Effector memory CD4-positive, alpha-beta T cell (primary cell): ENCODE measurements around the gene SSPN.

Experiments
- DNase-seq, 3 donors: peaks; one replicate each; pipeline ENCODE4 v3.0.0-alpha.2; 2020
- H3K27ac ChIP-seq: 2 replicates; pipeline ENCODE4 v1.7.0; 2013; ENCODE audit warnings: mild to moderate bottlenecking, low read length, moderate library complexity; ENCODE audit not compliant: insufficient read depth, poor library complexity, severe bottlenecking
- H3K27me3 ChIP-seq: replicated peaks from 2 replicates; pipeline ENCODE4 v1.7.0; 2013; ENCODE audit warnings: mild to moderate bottlenecking, low read length; ENCODE audit not compliant: insufficient read depth, control insufficient read depth, poor library complexity, severe bottlenecking
- H3K36me3 ChIP-seq: 2 replicates; pipeline ENCODE4 v1.7.0; 2013; ENCODE audit warnings: mild to moderate bottlenecking, low read length, moderate library complexity; ENCODE audit not compliant: control insufficient read depth, insufficient read depth
- H3K4me1 ChIP-seq: 2 replicates; pipeline ENCODE4 v1.7.0; 2013; ENCODE audit warnings: low read length, mild to moderate bottlenecking; ENCODE audit not compliant: control insufficient read depth, insufficient read depth, poor library complexity, severe bottlenecking
- H3K4me3 ChIP-seq: 2 replicates; pipeline ENCODE4 v1.7.0; 2013; ENCODE audit warnings: low read length, low read depth, mild to moderate bottlenecking; ENCODE audit not compliant: insufficient read depth, poor library complexity, severe bottlenecking
- H3K9me3 ChIP-seq: 2 replicates; pipeline ENCODE4 v1.7.0; 2013; ENCODE audit warnings: mild to moderate bottlenecking, low read length, moderate library complexity; ENCODE audit not compliant: control insufficient read depth

SSPN gene

DNA sequence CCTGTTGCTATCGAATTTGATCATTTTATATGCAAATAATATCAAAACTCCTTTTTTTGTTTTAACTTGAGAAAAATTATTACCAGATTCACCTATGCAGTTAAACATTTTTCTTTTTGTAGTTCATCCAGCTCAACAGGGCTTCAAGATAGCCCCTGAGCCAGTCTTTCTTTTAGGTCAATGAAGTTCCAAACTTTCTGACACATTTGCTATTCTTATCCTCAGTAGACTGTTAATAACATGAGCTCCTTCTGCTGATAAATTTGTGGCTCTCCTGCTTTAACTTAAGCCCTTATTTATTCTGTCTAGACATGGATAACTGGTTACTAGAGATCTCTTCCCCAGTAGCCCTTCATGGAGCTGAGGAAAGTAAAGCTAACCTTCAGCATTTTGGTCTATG, 33.2 kb upstream of the SSPN start:
- no peak overlapping the region for H3K4me3 ChIP-seq
- no peak for DNase-seq
- H3K4me1 ChIP-seq = no peaks in the 10 kb centered on the region
- no peak overlapping the region for H3K27ac ChIP-seq
- no peaks in the 10 kb centered on the region for H3K27me3 ChIP-seq
- no peaks in the 10 kb centered on the region for H3K9me3 ChIP-seq
- H3K36me3 ChIP-seq = no peaks in the 10 kb centered on the region

DNA sequence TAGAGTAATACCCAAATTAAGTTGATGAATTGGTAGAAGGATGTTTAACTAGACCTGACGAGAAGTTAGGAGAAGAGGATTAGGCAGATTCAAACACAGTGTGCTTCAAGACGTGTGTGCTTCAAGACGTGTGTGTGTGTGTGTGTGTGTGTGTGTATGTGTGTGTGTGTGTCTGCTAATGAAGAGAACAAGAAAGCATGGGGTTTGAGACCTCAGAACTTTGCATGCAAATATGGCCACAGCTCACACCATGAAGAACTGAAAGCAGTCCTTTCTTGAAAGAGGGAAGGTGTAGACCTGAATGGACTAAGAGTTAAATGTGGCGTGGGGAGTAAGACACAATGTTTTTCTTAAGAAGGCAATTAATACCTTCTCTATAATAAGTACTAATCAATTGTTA, 32.5 kb upstream of the SSPN start:
- Histone ChIP-seq H3K27ac (no peak overlapping the region), H3K27me3 (no peaks in the 10 kb centered on the region), H3K4me3 (no peak overlapping the region), H3K9me3 (no peaks in the 10 kb centered on the region), H3K4me1 (no peaks in the 10 kb centered on the region), H3K36me3 (no peaks in the 10 kb centered on the region)
- no peak for DNase-seq

DNA sequence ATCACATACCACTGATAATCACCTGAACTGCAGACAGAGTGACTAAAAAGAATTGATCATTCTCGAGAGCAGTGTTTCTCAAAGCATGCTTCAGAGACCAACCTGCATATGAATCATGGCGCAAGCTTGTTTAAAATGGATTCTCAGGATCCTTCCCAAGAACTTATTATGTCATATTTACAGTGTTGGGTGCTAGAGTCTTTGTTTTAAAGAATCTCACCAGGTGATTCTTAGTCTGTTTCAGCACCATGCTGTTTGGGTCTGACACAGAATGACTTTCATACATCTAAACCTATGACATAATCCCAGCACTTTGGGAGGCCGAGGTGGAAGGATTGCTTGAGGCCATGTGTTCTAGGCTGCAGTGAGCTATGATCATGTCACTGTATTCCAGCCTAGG, 31.3 kb upstream of the SSPN start:
- Histone ChIP-seq H3K4me3 (no peak overlapping the region), H3K36me3 (no peaks in the 10 kb centered on the region), H3K9me3 (no peaks in the 10 kb centered on the region), H3K27ac (no peak overlapping the region), H3K4me1 (no peaks in the 10 kb centered on the region), H3K27me3 (no peaks in the 10 kb centered on the region)
- no peak for DNase-seq

GRCh38 chr12:26172013-26172412, 23.4 kb upstream of the SSPN start:
- Histone ChIP-seq H3K27me3 (no peaks in the 10 kb centered on the region), H3K27ac (no peak overlapping the region), H3K9me3 (no peaks in the 10 kb centered on the region), H3K4me3 (no peak overlapping the region), H3K4me1 (no peaks in the 10 kb centered on the region), H3K36me3 (no peaks in the 10 kb centered on the region)
- DNase-seq = no peak

DNA sequence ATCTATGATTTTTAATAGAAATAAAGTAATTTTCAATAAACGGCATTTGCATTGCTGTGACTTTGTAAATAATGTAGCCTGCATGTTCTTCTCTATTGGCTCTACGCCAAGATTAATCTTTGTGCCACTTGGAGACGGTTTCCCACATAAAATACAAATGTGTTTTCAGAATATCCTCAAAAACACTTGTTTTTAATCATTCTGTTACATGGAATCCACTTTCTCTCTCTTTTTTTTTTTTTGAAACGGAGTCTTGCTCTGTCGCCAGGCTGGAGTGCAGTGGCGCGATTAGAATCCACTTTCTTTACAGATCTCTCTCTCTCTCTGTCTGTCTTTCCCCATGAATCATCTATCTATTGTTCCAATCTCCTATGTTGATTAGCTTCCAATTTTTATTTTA, 22.8 kb upstream of the SSPN start:
- Histone ChIP-seq H3K9me3 (no peaks in the 10 kb centered on the region), H3K27me3 (no peaks in the 10 kb centered on the region), H3K36me3 (no peaks in the 10 kb centered on the region), H3K27ac (no peak overlapping the region), H3K4me1 (no peaks in the 10 kb centered on the region), H3K4me3 (no peak overlapping the region)
- DNase-seq = no peak

DNA sequence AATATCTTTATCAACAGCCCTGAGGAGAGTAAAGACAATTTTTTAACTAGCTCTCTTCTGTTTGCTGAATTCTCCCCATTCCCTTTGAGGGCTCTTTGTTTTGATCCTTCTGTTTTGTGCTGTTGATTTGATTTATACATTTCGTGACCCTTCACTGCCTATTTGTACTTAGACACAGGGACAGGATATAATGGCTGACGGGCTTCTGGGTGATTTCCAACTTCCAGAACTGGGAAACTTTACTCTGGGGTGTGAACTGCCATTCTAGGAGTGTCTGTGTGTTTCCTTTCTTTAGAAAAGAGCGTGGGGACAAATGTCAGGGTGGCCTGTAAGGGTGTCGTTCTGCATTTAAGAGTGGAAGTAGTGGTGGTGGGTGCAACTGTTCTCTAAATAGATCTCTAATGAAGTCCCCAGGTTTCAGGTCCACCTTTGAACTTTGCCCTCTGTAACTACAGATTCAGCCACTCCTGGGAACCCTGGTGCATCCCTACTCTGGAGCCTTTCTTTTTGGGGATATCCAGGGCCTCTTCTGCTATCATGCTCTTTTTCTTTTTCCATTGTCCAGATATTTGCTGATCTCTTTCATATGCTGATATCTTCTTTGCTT, 22.3 kb upstream of the SSPN start:
- no peak for DNase-seq
- H3K4me1 ChIP-seq = no peaks in the 10 kb centered on the region
- no peak overlapping the region for H3K27ac ChIP-seq
- H3K9me3 ChIP-seq = no peaks in the 10 kb centered on the region
- no peaks in the 10 kb centered on the region for H3K36me3 ChIP-seq
- no peaks in the 10 kb centered on the region for H3K27me3 ChIP-seq
- H3K4me3 ChIP-seq = no peak overlapping the region

DNA sequence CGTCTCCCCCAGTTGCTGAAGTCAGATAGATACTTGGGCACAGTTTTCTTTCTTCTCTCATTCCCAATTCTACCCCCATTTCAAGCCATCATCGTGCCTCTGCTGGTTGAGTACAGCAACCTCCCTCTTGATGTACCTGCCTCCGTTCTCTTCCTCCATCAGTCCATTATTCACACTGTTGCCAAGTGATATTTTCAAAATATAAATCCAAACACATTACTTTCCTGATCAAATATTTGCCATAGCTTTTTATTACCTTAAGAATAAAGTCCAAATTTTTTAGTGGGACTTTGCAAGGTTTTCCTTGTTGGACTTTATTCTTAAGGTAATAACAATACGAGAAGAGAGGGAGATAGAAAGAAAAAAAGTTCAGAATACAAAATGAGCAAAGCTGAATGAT, 18.6 kb upstream of the SSPN start:
- Histone ChIP-seq H3K27me3 (no peaks in the 10 kb centered on the region), H3K27ac (no peak overlapping the region), H3K4me1 (no peaks in the 10 kb centered on the region), H3K4me3 (no peak overlapping the region), H3K9me3 (no peaks in the 10 kb centered on the region), H3K36me3 (no peaks in the 10 kb centered on the region)
- no peak for DNase-seq

DNA sequence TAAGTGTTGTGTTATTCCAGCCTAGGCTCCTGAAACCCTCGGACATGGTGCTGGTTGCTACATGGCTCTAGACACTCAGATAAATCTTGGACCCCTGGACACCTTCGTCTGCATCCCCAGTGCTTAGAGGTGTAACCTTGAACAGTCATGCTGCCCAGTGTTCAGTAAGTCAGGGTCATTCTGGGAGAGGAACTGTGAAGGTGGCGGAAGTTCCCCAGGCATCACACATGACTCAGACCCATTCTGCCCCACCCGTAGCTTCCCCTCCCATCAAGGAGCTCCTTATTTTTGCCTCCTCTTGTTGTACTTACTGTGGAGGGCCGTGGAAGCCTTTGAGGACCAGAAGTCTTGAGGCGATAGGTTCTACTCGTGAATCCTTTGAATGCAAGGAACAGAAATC, 18.1 kb upstream of the SSPN start:
- H3K36me3 ChIP-seq = no peaks in the 10 kb centered on the region
- no peak overlapping the region for H3K27ac ChIP-seq
- H3K4me3 ChIP-seq = no peak overlapping the region
- H3K4me1 ChIP-seq = no peaks in the 10 kb centered on the region
- no peaks in the 10 kb centered on the region for H3K27me3 ChIP-seq
- DNase-seq = no peak
- no peaks in the 10 kb centered on the region for H3K9me3 ChIP-seq

DNA sequence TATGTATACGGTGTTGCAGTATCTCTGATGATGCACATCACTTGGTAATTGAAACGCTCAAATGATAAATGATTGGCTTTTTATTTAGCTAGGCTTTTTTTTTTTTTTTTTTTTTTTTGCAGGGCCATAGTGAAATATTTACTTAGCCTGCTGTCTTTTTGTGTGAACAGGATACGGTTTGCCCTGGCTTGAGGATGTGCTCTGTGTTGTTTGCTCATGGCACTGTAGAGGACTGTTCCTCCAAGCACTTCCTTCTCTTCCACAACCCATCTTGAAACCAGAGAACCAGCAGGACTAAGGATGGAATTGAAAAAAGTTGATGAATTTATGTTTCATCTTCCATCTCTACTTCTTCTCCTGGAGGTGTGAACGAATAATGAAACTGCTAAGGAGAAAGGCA, 15.5 kb upstream of the SSPN start:
- H3K9me3 ChIP-seq = no peaks in the 10 kb centered on the region
- no peaks in the 10 kb centered on the region for H3K27me3 ChIP-seq
- no peak for DNase-seq
- H3K36me3 ChIP-seq = no peaks in the 10 kb centered on the region
- H3K4me3 ChIP-seq = no peak overlapping the region
- no peak overlapping the region for H3K27ac ChIP-seq
- H3K4me1 ChIP-seq = no peaks in the 10 kb centered on the region

- no peak for DNase-seq
- H3K4me1 ChIP-seq = no peaks in the 10 kb centered on the region
- H3K27ac ChIP-seq = no peak overlapping the region
- no peaks in the 10 kb centered on the region for H3K36me3 ChIP-seq
- H3K4me3 ChIP-seq = no peak overlapping the region
- H3K27me3 ChIP-seq = no peaks in the 10 kb centered on the region
- H3K9me3 ChIP-seq = no peaks in the 10 kb centered on the region
Observed at GRCh38 chr12:26182377-26182776, 13.0 kb upstream of the SSPN start.
